OCI-LY7 (cell line): Measurements from ENCODE around the gene NF2. TPM values are rescaled to one million over a fixed set of nuclear protein-coding genes. Genes with fewer than 3 reads are reported as not detected.
"Not testable (repeated sequence)": the region's sequence is repeated elsewhere in the genome, so short reads cannot be mapped to it uniquely, and the experiment has no call there.

Experiments
- BruUV-seq: library from RNA; stranded (reverse); fragments of 400-500 nt; replicated peaks from 2 replicates; lab custom pipeline; 2021; lab: Mats Ljungman, UMichigan
- CTCF ChIA-PET: fragments of 300-600 bp; sonication (Branson Sonifier 250); formaldehyde crosslinking; loops from one replicate; lab custom pipeline; 2022; ENCODE audit warnings: antibody characterized with exemption; ENCODE audit not compliant: unreplicated experiment; lab: Charles Lee
- POLR2A ChIA-PET: fragments of 300-600 bp; sonication (Branson Sonifier 250); formaldehyde crosslinking; loops from one replicate; lab custom pipeline; 2022; ENCODE audit warnings: antibody characterized with exemption; lab: Charles Lee
- DNase-seq: peaks from one replicate; pipeline ENCODE4 v3.0.0-alpha.2; 2015; ENCODE audit warnings: low spot score
- H2AFZ ChIP-seq: fragments of 200-600 bp; sonication (generic), shearing (Covaris generic); 2 replicates; pipeline ENCODE4 v1.6.1; 2014; ENCODE audit warnings: mild to moderate bottlenecking, antibody characterized with exemption, low read length, moderate library complexity
- H3K27ac ChIP-seq: fragments of 200-600 bp; sonication (generic); 2 replicates; pipeline ENCODE4 v1.5.1; 2014; ENCODE audit warnings: mixed run types, low read depth, mild to moderate bottlenecking, moderate library complexity, low read length, inconsistent platforms; ENCODE audit not compliant: poor library complexity, severe bottlenecking
- H3K36me3 ChIP-seq: fragments of 200-600 bp; sonication (generic); 2 replicates; pipeline ENCODE4 v1.6.1; 2014; ENCODE audit warnings: mild to moderate bottlenecking, antibody characterized with exemption, low read length, moderate library complexity, mixed read lengths; ENCODE audit not compliant: insufficient read depth
- H3K4me1 ChIP-seq: fragments of 200-600 bp; sonication (generic); 2 replicates; pipeline ENCODE4 v1.5.1; 2014; ENCODE audit warnings: mild to moderate bottlenecking, low read length; ENCODE audit not compliant: insufficient read depth, poor library complexity, severe bottlenecking
- H3K4me2 ChIP-seq: fragments of 200-600 bp; sonication (generic); 2 replicates; pipeline ENCODE4 v1.6.1; 2014; ENCODE audit warnings: mild to moderate bottlenecking, low read length
- H3K4me3 ChIP-seq: fragments of 200-600 bp; sonication (generic); 2 replicates; pipeline ENCODE4 v1.5.1; 2014; ENCODE audit warnings: mild to moderate bottlenecking, low read depth, low read length; ENCODE audit not compliant: poor library complexity, severe bottlenecking
- H3K79me2 ChIP-seq: fragments of 200-600 bp; sonication (generic); 2 replicates; pipeline ENCODE4 v1.6.1; 2016; ENCODE audit warnings: low read depth, mild to moderate bottlenecking, low read length, moderate library complexity, mixed read lengths; ENCODE audit not compliant: insufficient read depth
- H3K9me2 ChIP-seq: fragments of 200-600 bp; sonication (generic); 2 replicates; pipeline ENCODE4 v1.6.1; 2016; ENCODE audit warnings: mild to moderate bottlenecking, low read length, mixed read lengths; ENCODE audit not compliant: insufficient read depth
- H3K9me3 ChIP-seq: fragments of 200-600 bp; sonication (generic); 2 replicates; pipeline ENCODE4 v1.6.1; 2014; ENCODE audit warnings: mild to moderate bottlenecking, mixed run types, low read length, mixed read lengths
- H4K20me1 ChIP-seq: fragments of 200-600 bp; sonication (generic); 2 replicates; pipeline ENCODE4 v1.6.1; 2014; ENCODE audit warnings: mild to moderate bottlenecking, antibody characterized with exemption, low read length, moderate library complexity, mixed read lengths; ENCODE audit not compliant: insufficient read depth
- CTCF ChIP-seq: fragments of 200-600 bp; sonication (generic); conservative IDR thresholded peaks from 2 replicates; pipeline ENCODE4 v1.5.1; 2014; ENCODE audit warnings: mild to moderate bottlenecking, antibody characterized with exemption, low read length, moderate library complexity, mixed read lengths
- EZH2phosphoT487 ChIP-seq: fragments of 200-600 bp; sonication (generic); IDR thresholded peaks from 2 replicates; pipeline ENCODE4 v1.6.1; 2018; ENCODE audit warnings: low read depth, borderline replicate concordance, mild to moderate bottlenecking, mixed run types, antibody characterized with exemption, low read length, moderate library complexity, mixed read lengths
- intact Hi-C: fragments of 100-400 bp; cut with micrococcal nuclease; formaldehyde crosslinking; loops from one replicate; pipeline ENCODE4 v1.10.0; 2022; ENCODE audit not compliant: unreplicated experiment
- total RNA-seq, 2 experiments: library from RNA; depleted of rRNA in 1 of 2; stranded (reverse); fragments of >200 nt in 1 of 2; shearing (Covaris generic) in 1 of 2; gene quantifications; 2 replicates each; pipeline ENCODE4 v1.2.3, GENCODE V29; 2014 to 2022

The NF2 gene
- total RNA-seq, 2 experiments from 2014 or later = 22.2 to 34.8 TPM

GRCh38 chr22:29584975-29585374 is 18.5 kb upstream of the NF2 start:
- H3K36me3 ChIP-seq = no peaks in the 10 kb centered on the region
- no peak for TF ChIP-seq CTCF
- CTCF ChIA-PET = interaction anchor here (0.6 kb wide), 1 partner anchor 1022 kb away, joined by 4 read pairs; the partner anchor contains the start of gene TCN2
- peaks cover 5% of the 10 kb centered on the region for H3K4me1 ChIP-seq
- H3K9me3 ChIP-seq = no peaks in the 10 kb centered on the region; the same call in 1 of the 2 replicates
- H3K4me3 ChIP-seq = no peak overlapping the region
- no peak for DNase-seq
- H3K27ac ChIP-seq = no peak overlapping the region
- H3K9me2 ChIP-seq = no peaks in the 10 kb centered on the region
- no peak overlapping the region for H2AFZ ChIP-seq
- no peaks in the 10 kb centered on the region for H3K79me2 ChIP-seq
- intact Hi-C loops = no loop called here
- POLR2A ChIA-PET = interaction anchor here (0.7 kb wide), 1 partner anchor 9 kb away, joined by 10 read pairs; no protein-coding TSS in a partner anchor
- no peak overlapping the region for H3K4me2 ChIP-seq
- H4K20me1 ChIP-seq = no peaks in the 10 kb centered on the region
- no TSS peak for BruUV-seq

GRCh38 chr22:29586193-29586705 is 17.2 kb upstream of the NF2 start:
- H3K27ac ChIP-seq, H3K79me2 ChIP-seq, H3K4me3 ChIP-seq, H3K9me2 ChIP-seq, POLR2A ChIA-PET, intact Hi-C loops, DNase-seq, CTCF ChIA-PET, H3K4me2 ChIP-seq, H3K9me3 ChIP-seq, H4K20me1 ChIP-seq, H2AFZ ChIP-seq, H3K36me3 ChIP-seq, H3K4me1 ChIP-seq, BruUV-seq: not testable (repeated sequence)

GRCh38 chr22:29587938-29588699 is 15.3 kb upstream of the NF2 start:
- DNase-seq = no peak
- no peak for TF ChIP-seq EZH2phosphoT487
- no peak for TF ChIP-seq CTCF
- Histone ChIP-seq H3K4me3 (no peak overlapping the region), H3K9me3 (no peaks in the 10 kb centered on the region; the same call in 1 of the 2 replicates), H3K36me3 (no peaks in the 10 kb centered on the region), H3K27ac (no peak overlapping the region), H3K4me1 (no peaks in the 10 kb centered on the region), H3K4me2 (no peak overlapping the region), H3K9me2 (no peaks in the 10 kb centered on the region), H4K20me1 (no peaks in the 10 kb centered on the region), H3K79me2 (no peaks in the 10 kb centered on the region), H2AFZ (no peak overlapping the region)
- BruUV-seq = no TSS peak
- POLR2A ChIA-PET = interaction anchor here (0.6 to 1.1 kb wide), 4 partner anchors 16 to 901 kb away, joined by 3 to 5 read pairs (median 4); partner anchors contain the start of gene THOC5
- CTCF ChIA-PET = interaction anchor here (0.6 kb wide), 1 partner anchor 240 kb away, joined by 4 read pairs; no protein-coding TSS in a partner anchor
- intact Hi-C loops = no loop called here
